ENCODE data around the gene ARFGEF3.

DNA sequence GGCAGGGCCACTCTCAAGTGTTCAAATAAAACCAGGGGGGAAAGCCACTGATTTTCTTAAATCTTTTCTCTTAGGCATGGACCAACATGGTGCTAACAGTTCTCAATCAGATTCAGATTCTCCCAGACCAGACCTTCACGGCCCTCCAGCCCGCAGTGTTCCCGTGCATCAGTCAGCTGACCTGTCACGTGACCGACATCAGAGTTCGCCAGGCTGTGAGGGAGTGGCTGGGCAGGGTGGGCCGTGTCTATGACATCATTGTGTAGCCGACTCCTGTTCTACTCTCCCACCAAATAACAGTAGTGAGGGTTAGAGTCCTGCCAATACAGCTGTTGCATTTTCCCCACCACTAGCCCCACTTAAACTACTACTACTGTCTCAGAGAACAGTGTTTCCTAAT is 174.5 kb downstream of the ARFGEF3 start:
- TF ChIP-seq POLR2A (IDR thresholded peaks at IDR 0.05; ENCODE audit: low read length) (no peak), GATA1 (IDR thresholded peaks at IDR 0.05; ENCODE audit: low read depth, low read length) (no peak)
